Glutamatergic neuron (in vitro differentiated cells): ENCODE measurements around the gene MTA3. TPM values are rescaled to one million over a fixed set of nuclear protein-coding genes. Genes with fewer than 3 reads are reported as not detected.
A peak's percentile ranks its signal among the peaks of the same experiment; 100 is the strongest.

Experiments used
- DNase-seq: peaks from one replicate; pipeline ENCODE4 v3.0.0; 2022
- H3K27ac Mint-ChIP-seq: one replicate; pipeline ENCODE4 v1.8.0; 2020; ENCODE audit warnings: mild to moderate bottlenecking, mixed read lengths, inconsistent platforms; ENCODE audit not compliant: unreplicated experiment
- H3K27me3 Mint-ChIP-seq: one replicate; pipeline ENCODE4 v1.8.0; 2020; ENCODE audit warnings: mild to moderate bottlenecking, moderate library complexity, mixed read lengths, inconsistent platforms; ENCODE audit not compliant: unreplicated experiment
- H3K36me3 Mint-ChIP-seq: one replicate; pipeline ENCODE4 v1.8.0; 2020; ENCODE audit warnings: mild to moderate bottlenecking, mixed read lengths, inconsistent platforms; ENCODE audit not compliant: unreplicated experiment
- H3K4me1 Mint-ChIP-seq: one replicate; pipeline ENCODE4 v1.8.0; 2020; ENCODE audit warnings: mild to moderate bottlenecking, low read depth, mixed read lengths, inconsistent platforms; ENCODE audit not compliant: unreplicated experiment
- H3K4me3 Mint-ChIP-seq: one replicate; pipeline ENCODE4 v1.8.0; 2020; ENCODE audit warnings: mild to moderate bottlenecking, mixed read lengths, inconsistent platforms; ENCODE audit not compliant: unreplicated experiment
- H3K9me3 Mint-ChIP-seq: one replicate; pipeline ENCODE4 v1.8.0; 2020; ENCODE audit warnings: mild to moderate bottlenecking, moderate library complexity, mixed read lengths, inconsistent platforms; ENCODE audit not compliant: unreplicated experiment
- CTCF ChIP-seq: fragments of 200-600 bp; sonication (generic); IDR thresholded peaks from one replicate; pipeline ENCODE4 v1.5.0; 2021; ENCODE audit not compliant: partially characterized antibody, unreplicated experiment
- total RNA-seq: library from RNA; stranded (reverse); fragmentation: NEBNext Ultra II Directional; extraction: Animal tissue kit (Norgen Biotek cat#: 25700); gene quantifications from one replicate; pipeline ENCODE4 v1.2.1, GENCODE V29; 2021; ENCODE audit not compliant: unreplicated experiment

MTA3 gene
- total RNA-seq, 1 donor from 2014 or later = 64.1 TPM

GRCh38 chr2:42767899-42768705 is 199.7 kb downstream of the MTA3 start:
- Mint-ChIP-seq H3K9me3 (no peaks in the 10 kb centered on the region), H3K36me3 (no peaks in the 10 kb centered on the region), H3K4me1 (peaks cover 3% of the 10 kb centered on the region), H3K27ac (no peak overlapping the region), H3K27me3 (peaks cover 9% of the 10 kb centered on the region), H3K4me3 (no peak overlapping the region)
- no peak for DNase-seq
- no peak for TF ChIP-seq CTCF

- no peak for TF ChIP-seq CTCF
- Mint-ChIP-seq H3K4me3 (no peak overlapping the region), H3K27ac (peak overlapping the region; percentile 53), H3K36me3 (peaks cover 1% of the 10 kb centered on the region), H3K27me3 (peaks cover 6% of the 10 kb centered on the region), H3K9me3 (no peaks in the 10 kb centered on the region), H3K4me1 (peaks cover 3% of the 10 kb centered on the region)
- no peak for DNase-seq
Observed at GRCh38 chr2:42768706-42769256, 200.3 kb downstream of the MTA3 start.

DNA sequence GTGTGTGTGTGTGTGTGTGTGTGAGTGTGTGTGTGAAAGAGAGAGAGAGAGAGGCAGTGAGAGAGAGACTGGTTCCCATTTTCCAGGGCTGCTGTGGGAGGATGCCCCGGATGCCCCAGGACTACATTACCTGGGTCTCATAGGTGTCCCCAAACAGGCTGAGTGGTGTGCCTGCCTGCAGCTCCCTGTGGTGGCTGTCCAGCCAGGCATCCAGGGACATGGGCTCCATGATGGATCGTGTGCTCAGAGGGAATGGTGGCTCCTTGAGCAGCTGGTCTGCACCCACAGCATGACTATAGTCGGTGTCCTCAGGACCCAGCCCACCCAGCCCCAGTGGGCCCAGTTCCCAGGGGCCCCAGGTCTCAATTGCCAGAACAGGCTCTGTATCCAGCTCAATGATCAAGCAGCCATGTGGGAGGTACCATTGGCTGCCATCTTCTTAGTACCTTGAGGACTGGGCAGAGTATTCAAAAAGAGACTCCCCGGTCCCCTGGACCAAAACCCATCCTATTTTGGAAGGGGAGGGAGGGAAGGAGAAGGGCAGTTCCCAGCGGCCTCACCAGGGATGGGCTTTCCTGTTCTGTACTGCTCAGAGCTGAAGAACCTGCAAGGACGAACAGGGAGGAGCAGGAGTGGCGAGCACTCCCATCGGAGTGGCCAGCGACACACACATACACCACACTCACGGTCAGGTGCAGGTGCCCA is 201.3 kb downstream of the MTA3 start:
- no peak for DNase-seq
- Mint-ChIP-seq H3K27me3 (peaks cover 8% of the 10 kb centered on the region), H3K4me1 (peaks cover 3% of the 10 kb centered on the region), H3K27ac (no peak overlapping the region), H3K9me3 (peaks cover 2% of the 10 kb centered on the region), H3K36me3 (peaks cover 6% of the 10 kb centered on the region), H3K4me3 (no peak overlapping the region)
- no peak for TF ChIP-seq CTCF

DNA sequence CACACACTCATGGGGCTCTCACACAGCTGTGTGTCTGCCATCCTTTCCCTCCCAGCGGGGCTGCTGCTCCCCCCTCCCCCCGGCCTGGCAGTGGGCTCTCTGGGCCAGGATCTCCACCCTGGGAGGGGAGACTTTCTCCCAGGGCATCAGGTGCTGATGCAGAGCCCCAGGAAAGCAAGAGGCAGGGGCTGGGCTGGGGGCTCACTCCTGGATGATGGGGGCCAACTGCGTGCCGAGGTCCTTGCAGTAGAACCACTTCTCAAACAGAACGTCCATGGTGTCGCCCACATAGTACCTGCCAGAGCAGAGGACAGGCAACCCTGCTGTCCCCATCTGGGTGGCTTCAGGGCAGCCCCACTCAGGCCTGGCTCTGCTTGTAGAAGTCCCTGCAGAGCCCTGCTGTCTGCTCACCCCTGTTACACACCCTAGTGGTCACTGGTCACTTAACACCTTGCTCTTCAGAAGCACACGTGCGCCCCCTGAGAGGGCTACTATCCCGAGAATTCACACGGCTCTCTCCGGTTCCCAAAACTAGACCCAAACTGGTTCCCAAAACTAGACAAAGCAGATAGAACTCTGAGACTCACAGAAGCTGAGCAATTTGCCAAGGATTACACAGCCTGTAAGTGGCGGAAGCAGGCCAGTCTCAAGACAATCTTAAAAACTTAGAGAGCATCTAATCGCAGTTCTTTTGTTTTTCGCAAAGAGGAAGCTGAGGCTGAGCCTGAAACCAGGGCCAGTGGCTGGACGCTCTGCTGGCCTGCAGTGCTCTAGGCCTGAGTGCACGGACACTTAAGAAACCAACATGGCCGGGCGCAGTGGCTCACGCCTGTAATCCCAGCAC is 202.1 kb downstream of the MTA3 start:
- Mint-ChIP-seq H3K9me3 (peaks cover 2% of the 10 kb centered on the region), H3K27me3 (peaks cover 8% of the 10 kb centered on the region), H3K36me3 (peaks cover 6% of the 10 kb centered on the region), H3K4me1 (peaks cover 3% of the 10 kb centered on the region), H3K27ac (no peak overlapping the region), H3K4me3 (no peak overlapping the region)
- TF ChIP-seq CTCF = peak; percentile 67
- DNase-seq = peak; percentile 46
